HG03097 (cell line): ENCODE measurements around the gene CERS6.

ENCODE experiments used
- ATAC-seq: cut with Tn5 transposase; IDR thresholded peaks from one replicate; pipeline ENCODE4 v1.9.1; 2021; ENCODE audit not compliant: unreplicated experiment, low FRiP score

Gene CERS6

DNA sequence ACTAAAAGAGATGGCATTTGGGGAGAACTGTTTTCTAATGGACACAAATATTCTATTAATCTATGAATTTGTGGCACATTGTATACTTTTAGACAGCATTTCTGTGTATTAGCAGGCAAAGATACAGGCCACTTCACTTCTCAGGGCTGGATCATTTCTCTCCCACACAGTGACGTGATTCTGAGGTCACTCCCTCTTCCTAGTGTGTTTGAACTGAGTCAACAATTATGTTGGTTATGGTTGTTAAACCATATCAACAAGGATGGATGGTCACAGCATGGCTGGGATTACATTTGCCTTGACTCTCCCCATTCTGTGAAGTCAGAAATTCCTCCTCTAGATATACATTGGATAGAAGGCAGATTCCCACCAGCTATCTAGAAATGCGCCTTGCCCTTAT is 358.0 kb downstream of the CERS6 start:
- no peak for ATAC-seq

GRCh38 chr2:168814939-168815907 is 359.2 kb downstream of the CERS6 start:
- no peak for ATAC-seq

- ATAC-seq, result no peak
Measured at GRCh38 chr2:168816369-168816768, 360.3 kb downstream of the CERS6 start.

DNA sequence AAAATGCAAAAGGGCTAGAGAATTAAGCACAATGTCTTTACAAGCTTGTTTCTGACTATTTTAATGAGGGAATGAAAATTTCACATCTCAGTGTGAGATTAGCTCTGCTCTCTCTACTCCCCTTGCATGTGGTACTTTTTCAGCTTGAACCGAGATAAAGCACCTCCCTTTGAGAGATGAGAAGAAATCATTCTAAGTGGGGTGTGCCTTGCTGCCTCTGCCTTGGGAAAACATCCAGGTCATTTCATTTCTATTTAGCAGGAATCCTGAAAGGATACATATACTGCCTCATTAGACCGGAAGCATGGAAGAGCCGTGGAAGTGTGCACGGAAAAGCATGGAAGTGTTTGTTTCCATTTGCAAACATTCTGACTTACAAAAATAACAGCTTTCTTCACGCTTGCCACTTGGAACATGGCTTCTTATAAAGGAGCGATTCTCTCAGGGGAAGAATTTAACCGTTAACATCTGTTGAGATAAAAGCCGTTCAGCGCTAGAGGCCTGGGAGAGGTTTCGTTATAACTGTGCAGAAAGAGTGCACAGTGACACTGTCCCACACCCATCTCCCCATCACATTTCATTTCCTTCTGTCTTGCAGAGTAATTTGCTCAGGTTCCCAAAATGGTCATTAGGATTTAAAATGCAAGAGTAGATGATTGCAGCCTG is 363.1 kb downstream of the CERS6 start:
- ATAC-seq, result no peak

- no peak for ATAC-seq
Measured at GRCh38 chr2:168819829-168820489, 363.9 kb downstream of the CERS6 start.

DNA sequence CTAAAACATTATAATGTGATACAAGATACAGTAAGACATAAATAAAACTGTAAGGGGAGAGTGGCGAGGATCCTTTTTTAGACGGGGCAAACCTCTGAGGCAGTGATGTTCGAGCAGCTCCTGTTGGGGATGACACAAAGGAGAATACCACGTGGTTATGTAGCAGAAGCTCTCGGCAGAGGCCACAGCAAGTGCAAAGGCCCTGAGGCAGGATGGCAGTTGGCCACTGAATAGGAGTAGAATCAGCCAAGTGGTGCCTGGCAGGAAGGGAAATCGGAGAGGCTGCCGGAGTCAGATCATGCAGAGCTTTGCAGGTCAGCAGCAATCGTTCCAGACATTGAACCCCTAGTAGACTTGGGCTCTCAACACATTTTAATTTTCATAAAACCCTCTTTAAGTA is 365.5 kb downstream of the CERS6 start:
- no peak for ATAC-seq

DNA sequence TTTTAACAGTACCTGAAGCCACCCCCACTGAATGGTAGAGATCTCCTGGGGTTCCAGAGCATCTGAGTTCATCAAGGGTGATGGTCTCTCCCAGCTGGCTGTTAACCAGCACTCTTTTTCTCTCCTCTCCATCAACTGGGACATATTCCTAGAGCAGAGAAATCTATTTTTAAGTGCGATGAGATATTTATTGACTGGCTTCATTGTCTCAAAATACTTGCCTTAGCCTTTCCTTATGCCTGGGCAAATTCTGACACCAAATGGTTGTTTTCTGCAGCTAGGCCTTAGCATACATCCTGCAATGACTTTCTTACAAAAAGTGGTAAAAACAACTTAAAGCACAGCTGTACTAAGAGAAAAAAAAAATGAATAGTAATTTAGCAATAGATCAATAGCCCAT is 365.9 kb downstream of the CERS6 start:
- ATAC-seq, result no peak
